ENCODE results near the gene NEDD4L. TPM values are rescaled to one million over a fixed set of nuclear protein-coding genes. Genes with fewer than 3 reads are reported as not detected.

Gene NEDD4L
- total RNA-seq, 4 donors from 2014 or later = 44.0 to 104 (median 59.6) TPM

DNA sequence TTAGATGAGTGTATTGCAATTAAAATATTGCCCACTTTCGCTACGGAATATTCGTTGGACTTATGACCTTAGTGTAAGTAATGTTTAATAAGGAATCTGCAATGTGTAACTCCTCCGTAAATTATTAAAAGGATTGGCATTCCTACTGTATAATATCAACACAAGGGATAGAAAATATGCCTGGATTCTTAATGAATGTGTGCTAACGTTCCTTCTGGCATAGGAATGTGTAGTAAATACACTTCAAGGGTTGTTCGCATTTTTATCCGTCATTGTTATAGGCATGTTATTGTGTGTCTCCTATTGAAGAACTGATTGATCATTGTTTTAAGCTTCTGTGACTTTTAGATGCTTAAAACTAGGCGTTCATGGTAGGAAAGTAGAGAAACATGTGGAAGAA lies 134.5 kb downstream of the NEDD4L start:
- no peak overlapping the region for H3K27ac ChIP-seq

DNA sequence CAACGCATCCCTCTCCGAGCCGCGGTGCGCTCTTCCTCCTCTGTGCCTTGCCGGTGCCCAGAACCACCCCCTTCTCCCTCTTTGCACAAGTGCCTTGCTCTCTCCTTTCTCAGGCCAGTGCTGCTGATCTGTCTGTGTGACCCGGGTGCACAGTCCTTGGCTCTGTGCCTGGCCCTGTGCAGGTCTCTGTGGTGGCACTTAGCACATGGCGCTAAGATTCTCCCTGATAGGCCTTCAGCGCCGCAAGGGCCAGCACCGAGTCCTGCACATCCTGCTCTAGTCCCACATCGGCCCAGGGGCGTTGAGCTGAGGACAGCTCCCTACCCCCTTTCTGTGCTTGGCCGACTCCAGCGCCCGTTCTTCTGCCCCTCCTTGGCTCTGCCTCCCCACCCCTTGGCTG lies 136.1 kb downstream of the NEDD4L start:
- no peaks in the 10 kb centered on the region for H3K36me3 ChIP-seq
- no peaks in the 10 kb centered on the region for H3K9me3 ChIP-seq
- H3K4me3 ChIP-seq = no peak overlapping the region
- no peak for DNase-seq (ENCODE audit: low spot score in 2 of 2)
- TF ChIP-seq, protein P1, sequence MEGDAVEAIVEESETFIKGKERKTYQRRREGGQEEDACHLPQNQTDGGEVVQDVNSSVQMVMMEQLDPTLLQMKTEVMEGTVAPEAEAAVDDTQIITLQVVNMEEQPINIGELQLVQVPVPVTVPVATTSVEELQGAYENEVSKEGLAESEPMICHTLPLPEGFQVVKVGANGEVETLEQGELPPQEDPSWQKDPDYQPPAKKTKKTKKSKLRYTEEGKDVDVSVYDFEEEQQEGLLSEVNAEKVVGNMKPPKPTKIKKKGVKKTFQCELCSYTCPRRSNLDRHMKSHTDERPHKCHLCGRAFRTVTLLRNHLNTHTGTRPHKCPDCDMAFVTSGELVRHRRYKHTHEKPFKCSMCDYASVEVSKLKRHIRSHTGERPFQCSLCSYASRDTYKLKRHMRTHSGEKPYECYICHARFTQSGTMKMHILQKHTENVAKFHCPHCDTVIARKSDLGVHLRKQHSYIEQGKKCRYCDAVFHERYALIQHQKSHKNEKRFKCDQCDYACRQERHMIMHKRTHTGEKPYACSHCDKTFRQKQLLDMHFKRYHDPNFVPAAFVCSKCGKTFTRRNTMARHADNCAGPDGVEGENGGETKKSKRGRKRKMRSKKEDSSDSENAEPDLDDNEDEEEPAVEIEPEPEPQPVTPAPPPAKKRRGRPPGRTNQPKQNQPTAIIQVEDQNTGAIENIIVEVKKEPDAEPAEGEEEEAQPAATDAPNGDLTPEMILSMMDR (IDR thresholded peaks at IDR 0.05) = no peak
- TF ChIP-seq POLR2A (IDR thresholded peaks at IDR 0.05) = no peak
- TF ChIP-seq EP300 (IDR thresholded peaks at IDR 0.05) = no peak
- no peak for TF ChIP-seq POLR2AphosphoS5 (IDR thresholded peaks at IDR 0.05)
- no peak overlapping the region for H3K27ac ChIP-seq
- 87% methylated on average over 16 of the region's 16 CpGs for WGBS
- H3K4me1 ChIP-seq = peaks cover 10% of the 10 kb centered on the region
- no peaks in the 10 kb centered on the region for H3K27me3 ChIP-seq

More for the DNA sequence above, 134.5 kb downstream of the NEDD4L start:
- no peaks in the 10 kb centered on the region for H3K27me3 ChIP-seq
- H3K4me3 ChIP-seq = no peak overlapping the region
- no peaks in the 10 kb centered on the region for H3K36me3 ChIP-seq
- DNase-seq (ENCODE audit: low spot score in 2 of 2) = no peak
- H3K4me1 ChIP-seq = peaks cover 10% of the 10 kb centered on the region
- H3K9me3 ChIP-seq = no peaks in the 10 kb centered on the region
- no peak for TF ChIP-seq POLR2A (IDR thresholded peaks at IDR 0.05)
- no peak for TF ChIP-seq EP300 (IDR thresholded peaks at IDR 0.05)
- TF ChIP-seq, protein P1 (IDR thresholded peaks at IDR 0.05) = no peak
- TF ChIP-seq POLR2AphosphoS5 (IDR thresholded peaks at IDR 0.05) = no peak
- 74% methylated on average over 8 of the region's 8 CpGs for WGBS

DNA sequence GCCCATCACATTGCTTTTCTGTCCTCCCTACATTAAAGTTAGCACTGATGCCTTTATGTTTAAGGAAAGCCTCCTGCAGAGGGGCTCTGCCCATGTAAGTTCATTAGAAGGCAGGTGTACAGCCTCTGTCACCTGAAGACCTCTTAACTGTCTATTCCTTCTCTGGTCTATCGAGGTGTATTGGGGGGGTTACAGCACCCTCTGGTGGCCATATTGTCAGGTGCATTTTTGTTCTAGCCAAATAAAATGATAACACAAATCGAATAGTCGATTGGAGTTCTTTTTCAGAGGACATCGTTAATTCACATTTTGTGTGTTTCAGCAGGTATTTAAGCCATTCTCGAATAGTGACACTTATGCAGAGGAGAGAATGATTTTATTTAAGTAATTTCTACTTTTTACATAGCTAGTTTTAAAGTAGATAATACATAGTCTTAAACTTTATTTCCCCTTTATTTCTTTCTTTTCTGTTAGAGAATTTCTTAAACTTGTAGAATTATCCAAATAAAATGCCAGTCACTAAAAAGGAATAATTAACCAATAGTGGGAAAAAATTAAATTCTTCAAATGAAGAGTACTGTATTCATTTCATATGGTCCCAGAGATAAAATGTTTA lies 136.8 kb downstream of the NEDD4L start:
- WGBS = 34% methylated on average over 5 of the region's 5 CpGs
- DNase-seq (ENCODE audit: low spot score in 2 of 2) = no peak
- Histone ChIP-seq H3K4me3 (no peak overlapping the region), H3K27me3 (no peaks in the 10 kb centered on the region), H3K36me3 (no peaks in the 10 kb centered on the region), H3K9me3 (no peaks in the 10 kb centered on the region), H3K27ac (no peak overlapping the region), H3K4me1 (peaks cover 10% of the 10 kb centered on the region)
- TF ChIP-seq, protein P1 (IDR thresholded peaks at IDR 0.05) = peak; percentile 51 to 72
- no peak for TF ChIP-seq POLR2AphosphoS5 (IDR thresholded peaks at IDR 0.05)

DNA sequence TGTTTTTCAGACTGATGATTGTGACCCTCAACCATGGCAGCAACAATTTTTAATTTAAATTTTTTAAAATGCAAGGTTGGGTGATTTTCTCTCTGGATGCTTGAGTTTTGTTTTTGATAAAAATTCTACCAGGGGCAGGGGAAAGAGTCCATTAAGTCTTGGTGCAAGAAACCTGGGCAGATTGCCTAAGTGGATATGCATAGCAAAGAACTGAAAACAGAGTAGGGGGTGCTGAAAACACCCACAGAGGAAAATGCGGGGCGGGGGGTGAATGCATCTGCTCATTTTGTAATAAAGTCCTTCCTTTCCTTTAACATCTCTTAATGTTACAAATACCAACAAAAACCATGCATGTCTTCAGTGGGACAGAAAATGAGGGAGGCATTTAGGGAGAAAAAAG lies 138.0 kb downstream of the NEDD4L start:
- TF ChIP-seq POLR2A (IDR thresholded peaks at IDR 0.05) = no peak
- WGBS = 100% methylated on average over 2 of the region's 2 CpGs
- Histone ChIP-seq H3K4me1 (peaks cover 17% of the 10 kb centered on the region), H3K4me3 (no peak overlapping the region), H3K36me3 (no peaks in the 10 kb centered on the region), H3K27me3 (no peaks in the 10 kb centered on the region), H3K9me3 (no peaks in the 10 kb centered on the region), H3K27ac (no peak overlapping the region)
- no peak for DNase-seq (ENCODE audit: low spot score in 2 of 2)

DNA sequence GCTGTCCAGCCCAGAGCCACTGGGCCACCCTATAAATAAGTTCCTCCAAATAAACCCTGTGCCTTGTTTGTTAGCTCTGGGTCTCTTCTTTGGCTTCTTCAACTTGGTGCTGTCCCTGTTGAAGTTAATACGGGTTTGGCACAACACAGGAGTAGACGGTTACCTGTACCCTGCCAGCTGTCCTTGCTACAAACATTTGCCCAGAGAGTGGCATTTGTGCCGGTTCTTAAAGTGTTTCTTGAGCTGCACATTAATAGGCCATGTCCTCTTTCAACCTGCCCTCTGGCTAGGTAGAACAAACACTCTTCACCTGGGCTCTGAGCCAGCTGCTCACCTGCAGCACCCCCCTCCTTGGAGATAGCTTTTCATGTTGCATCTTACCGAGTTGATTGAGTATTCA lies 139.2 kb downstream of the NEDD4L start:
- DNase-seq (ENCODE audit: low spot score in 2 of 2) = no peak
- H3K9me3 ChIP-seq = no peaks in the 10 kb centered on the region
- H3K4me1 ChIP-seq = peaks cover 12% of the 10 kb centered on the region
- no peaks in the 10 kb centered on the region for H3K36me3 ChIP-seq
- H3K4me3 ChIP-seq = no peak overlapping the region
- no peak overlapping the region for H3K27ac ChIP-seq
- WGBS = 60% methylated on average over 4 of the region's 4 CpGs
- TF ChIP-seq POLR2A (IDR thresholded peaks at IDR 0.05) (no peak), POLR2AphosphoS5 (IDR thresholded peaks at IDR 0.05) (no peak), EP300 (IDR thresholded peaks at IDR 0.05) (no peak)
- TF ChIP-seq, protein P1 (IDR thresholded peaks at IDR 0.05) = no peak
- no peaks in the 10 kb centered on the region for H3K27me3 ChIP-seq
